GM13976 (cell line): ENCODE results near the gene ADAP2.

Experiments used
- DNase-seq: peaks from one replicate; pipeline ENCODE4 v3.0.0; 2012; ENCODE audit warnings: low spot score
- CTCF ChIP-seq: IDR thresholded peaks from 2 replicates; pipeline ENCODE4 v1.5.1; 2012; ENCODE audit warnings: borderline replicate concordance, mild to moderate bottlenecking; ENCODE audit not compliant: insufficient read depth; ENCODE audit errors: extremely low read depth, missing control alignments, control extremely low read depth
- in situ Hi-C: fragments of 300-500 bp; cut with MboI; formaldehyde crosslinking; loops from one replicate; pipeline ENCODE4 v1.12.0; 2022; ENCODE audit warnings: low sequenced_read_pairs, mixed read lengths, inconsistent platforms; ENCODE audit not compliant: unreplicated experiment

ADAP2 gene

DNA sequence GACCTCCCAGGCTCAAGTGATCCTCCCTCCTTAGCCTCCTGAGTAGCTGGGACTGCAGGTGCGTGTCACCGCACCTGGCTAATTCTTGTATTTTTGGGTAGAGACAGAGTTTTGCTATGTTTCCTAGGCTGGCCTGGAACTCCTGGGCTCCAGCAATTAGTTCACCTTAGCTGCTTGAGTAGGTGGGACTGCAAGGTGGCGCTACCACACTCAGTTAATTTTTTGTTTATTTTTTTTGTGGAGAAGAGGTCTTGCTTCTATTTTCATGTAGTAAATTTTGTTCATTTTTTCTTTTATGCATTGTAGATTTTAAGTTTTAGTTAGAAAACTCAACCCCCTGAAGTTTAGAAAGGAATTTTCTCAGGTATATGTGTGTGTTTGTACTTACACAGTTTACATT, 70.8 kb downstream of the ADAP2 start:
- TF ChIP-seq CTCF, result no peak
- in situ Hi-C loops, result no loop called here
- DNase-seq, result no peak

- TF ChIP-seq CTCF, result no peak
- in situ Hi-C loops, result no loop called here
- DNase-seq, result no peak
Observed at GRCh38 chr17:30995347-30995746, 73.6 kb downstream of the ADAP2 start.

- TF ChIP-seq CTCF, result no peak
- in situ Hi-C loops, result no loop called here
- DNase-seq, result no peak
Observed at GRCh38 chr17:30996486-30996885, 74.7 kb downstream of the ADAP2 start.

DNA sequence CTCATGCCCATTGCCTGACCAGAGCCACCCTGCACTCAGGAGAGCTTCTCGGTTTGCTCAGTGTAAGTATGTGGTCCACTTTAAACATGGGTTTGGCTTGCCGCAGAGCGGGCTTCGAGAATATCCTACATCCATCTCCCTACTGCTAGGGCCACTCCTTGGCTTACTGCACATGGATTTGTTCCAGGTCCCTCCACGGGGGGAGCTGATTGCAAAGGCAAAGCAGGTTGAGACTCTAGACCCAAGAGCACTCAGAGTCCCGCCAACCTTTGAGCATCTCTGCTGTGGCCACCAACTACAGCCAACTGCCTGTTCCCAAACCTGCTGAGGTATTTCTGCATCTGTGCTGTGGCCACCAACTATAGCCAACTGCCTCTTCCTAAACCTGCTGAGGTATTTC, 75.5 kb downstream of the ADAP2 start:
- DNase-seq, result no peak
- in situ Hi-C loops, result no loop called here
- no peak for TF ChIP-seq CTCF

- DNase-seq, result no peak
- in situ Hi-C loops, result no loop called here
- no peak for TF ChIP-seq CTCF
Observed at GRCh38 chr17:30997842-30998241, 76.1 kb downstream of the ADAP2 start.

DNA sequence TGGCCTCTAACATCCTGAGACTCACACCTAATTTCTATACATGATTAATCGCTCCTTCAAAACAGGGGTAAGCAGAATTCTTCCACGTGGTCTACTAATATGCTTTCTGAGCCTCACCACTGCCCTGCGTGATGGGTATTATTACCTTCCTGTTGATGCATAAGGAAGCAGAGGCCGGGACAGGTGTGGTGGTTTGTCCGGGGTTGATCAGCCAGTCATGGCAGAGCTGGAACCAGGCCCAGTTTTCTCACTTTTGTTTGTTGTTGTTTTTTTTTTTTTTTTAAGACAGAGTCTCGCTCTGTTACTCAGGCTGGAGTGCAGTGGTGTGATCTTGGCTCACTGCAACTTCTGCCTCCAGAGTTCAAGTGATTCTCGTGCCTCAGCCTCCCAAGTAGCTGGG, 80.3 kb downstream of the ADAP2 start:
- no peak for DNase-seq
- in situ Hi-C loops, result loop anchor here (25.0 kb wide), 1 partner anchor 360 kb away; no protein-coding TSS in a partner anchor
- no peak for TF ChIP-seq CTCF

DNA sequence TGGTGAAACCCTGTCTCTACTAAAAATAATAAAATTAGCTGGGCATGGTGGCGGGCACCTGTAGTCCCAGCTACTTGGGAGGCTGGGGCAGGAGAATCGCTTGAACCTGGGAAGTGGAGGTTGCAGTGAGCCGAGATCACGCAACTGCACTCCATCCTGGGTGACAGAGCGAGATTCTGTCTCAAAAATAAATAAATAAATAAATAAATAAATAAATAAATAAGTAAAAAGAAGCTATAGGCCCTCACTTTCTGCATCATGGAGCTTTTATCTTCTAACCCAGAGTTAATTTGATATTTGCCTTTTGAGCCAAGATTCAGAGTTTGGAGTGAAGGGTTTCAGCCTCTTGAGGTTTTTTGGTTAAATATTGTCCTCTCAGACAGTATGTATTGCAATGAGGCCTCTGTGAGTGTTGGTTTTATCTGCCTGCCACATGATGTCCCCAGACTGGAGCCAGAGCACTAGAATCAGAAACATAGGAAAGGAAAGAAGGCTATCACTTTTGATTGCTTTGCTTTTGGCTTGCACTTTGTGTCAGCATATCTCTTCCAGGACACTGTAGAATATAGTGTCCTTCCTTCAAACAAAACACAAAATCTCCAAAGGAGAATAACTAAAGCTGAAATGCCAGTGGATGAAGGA, 81.6 kb downstream of the ADAP2 start:
- no peak for TF ChIP-seq CTCF
- in situ Hi-C loops, result loop anchor here (25.0 kb wide), 1 partner anchor 359 kb away; no protein-coding TSS in a partner anchor

More for the DNA sequence above, 81.6 kb downstream of the ADAP2 start:
- DNase-seq, result no peak
